Mesothelial cell of epicardium (in vitro differentiated cells): ENCODE measurements around the gene RBM33. TPM values are rescaled to one million over a fixed set of nuclear protein-coding genes. Genes with fewer than 3 reads are reported as not detected.

Experiments
- DNase-seq, 2 experiments: peaks; one replicate each; pipeline ENCODE4 v3.0.0; 2021; ENCODE audit warnings: low spot score in 2 of 2; ENCODE audit not compliant: unreplicated experiment in 2 of 2
- H3K27ac Mint-ChIP-seq: 2 replicates; pipeline ENCODE4 v1.8.0; 2021; ENCODE audit warnings: mixed read lengths
- H3K27me3 Mint-ChIP-seq: 2 replicates; pipeline ENCODE4 v1.8.0; 2021; ENCODE audit warnings: low read depth, mixed read lengths
- H3K36me3 Mint-ChIP-seq: 2 replicates; pipeline ENCODE4 v1.8.0; 2021; ENCODE audit warnings: mixed read lengths
- H3K4me1 Mint-ChIP-seq: 2 replicates; pipeline ENCODE4 v1.8.0; 2021; ENCODE audit warnings: mixed read lengths
- H3K4me3 Mint-ChIP-seq: 2 replicates; pipeline ENCODE4 v1.8.0; 2021; ENCODE audit warnings: mild to moderate bottlenecking, moderate library complexity, mixed read lengths
- H3K9me3 Mint-ChIP-seq: 2 replicates; pipeline ENCODE4 v1.8.0; 2021; ENCODE audit warnings: mixed read lengths
- total RNA-seq: library from RNA; stranded (reverse); gene quantifications from 3 replicates; pipeline ENCODE4 v1.2.1, GENCODE V29; 2021
- TF ChIP-seq, protein P1 (sequence below): fragments of 200-600 bp; sonication (generic); IDR thresholded peaks from one replicate; pipeline ENCODE4 v1.5.0; 2021; ENCODE audit warnings: antibody characterized with exemption; ENCODE audit not compliant: unreplicated experiment

The RBM33 gene
- total RNA-seq, 1 donor from 2014 or later = 83.4 TPM

DNA sequence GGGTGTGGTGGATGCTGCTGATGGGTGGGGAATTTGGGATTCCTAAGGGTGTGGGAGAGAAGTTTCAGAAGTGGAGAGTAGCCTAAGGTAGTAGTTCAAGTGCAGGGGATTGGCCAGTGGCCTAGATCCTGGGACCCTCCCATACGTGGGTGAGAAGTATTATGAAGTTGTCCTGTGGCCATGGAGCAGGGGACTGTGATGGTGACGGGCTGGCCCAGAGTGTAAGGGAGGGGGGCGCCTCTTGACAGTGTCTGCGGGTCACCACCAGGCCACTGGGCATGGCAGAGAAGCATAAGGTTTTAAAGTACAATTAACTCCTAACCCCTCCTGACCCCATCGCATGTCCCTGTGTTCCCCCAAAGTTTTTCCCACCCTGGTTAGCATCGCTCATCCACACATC lies 70.2 kb downstream of the RBM33 start:
- no peak for DNase-seq
- TF ChIP-seq, protein P1, sequence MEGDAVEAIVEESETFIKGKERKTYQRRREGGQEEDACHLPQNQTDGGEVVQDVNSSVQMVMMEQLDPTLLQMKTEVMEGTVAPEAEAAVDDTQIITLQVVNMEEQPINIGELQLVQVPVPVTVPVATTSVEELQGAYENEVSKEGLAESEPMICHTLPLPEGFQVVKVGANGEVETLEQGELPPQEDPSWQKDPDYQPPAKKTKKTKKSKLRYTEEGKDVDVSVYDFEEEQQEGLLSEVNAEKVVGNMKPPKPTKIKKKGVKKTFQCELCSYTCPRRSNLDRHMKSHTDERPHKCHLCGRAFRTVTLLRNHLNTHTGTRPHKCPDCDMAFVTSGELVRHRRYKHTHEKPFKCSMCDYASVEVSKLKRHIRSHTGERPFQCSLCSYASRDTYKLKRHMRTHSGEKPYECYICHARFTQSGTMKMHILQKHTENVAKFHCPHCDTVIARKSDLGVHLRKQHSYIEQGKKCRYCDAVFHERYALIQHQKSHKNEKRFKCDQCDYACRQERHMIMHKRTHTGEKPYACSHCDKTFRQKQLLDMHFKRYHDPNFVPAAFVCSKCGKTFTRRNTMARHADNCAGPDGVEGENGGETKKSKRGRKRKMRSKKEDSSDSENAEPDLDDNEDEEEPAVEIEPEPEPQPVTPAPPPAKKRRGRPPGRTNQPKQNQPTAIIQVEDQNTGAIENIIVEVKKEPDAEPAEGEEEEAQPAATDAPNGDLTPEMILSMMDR = no peak
- Mint-ChIP-seq H3K9me3 (no peaks in the 10 kb centered on the region), H3K27ac (no peak overlapping the region), H3K36me3 (peaks cover 34% of the 10 kb centered on the region), H3K27me3 (no peaks in the 10 kb centered on the region), H3K4me1 (no peaks in the 10 kb centered on the region), H3K4me3 (no peak overlapping the region)

DNA sequence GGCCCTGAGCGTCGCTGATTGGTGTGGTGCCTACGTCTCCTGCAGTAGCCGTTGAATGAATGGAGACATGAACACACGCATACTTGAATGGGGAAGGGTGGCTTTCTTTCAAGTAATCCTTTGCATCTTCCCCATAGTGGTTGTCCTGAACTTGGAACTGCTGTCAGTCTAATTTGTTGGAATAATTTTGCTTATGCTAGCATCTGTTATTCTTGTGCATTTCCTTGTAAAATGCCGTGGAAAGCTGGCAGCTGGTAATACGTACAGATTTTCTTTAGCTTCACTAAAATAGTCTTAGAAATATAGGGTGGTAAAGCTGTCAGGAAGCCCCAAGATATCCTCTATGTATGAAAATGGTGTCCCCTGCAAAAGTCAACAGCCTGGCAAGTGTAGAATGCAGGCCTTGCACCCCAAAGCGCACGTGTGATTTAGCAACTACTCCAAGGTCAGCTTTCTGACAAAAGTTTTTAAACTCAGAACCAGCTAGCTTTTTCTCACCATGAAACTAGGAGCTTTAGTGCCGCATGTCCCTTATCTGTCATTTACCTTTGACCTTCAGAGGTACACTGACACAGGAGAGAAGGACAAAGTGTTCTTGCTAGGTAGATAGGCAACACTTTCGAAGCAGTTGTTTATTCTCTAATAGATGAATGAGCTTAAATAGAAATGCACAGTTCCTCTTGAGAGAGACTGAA lies 70.8 kb downstream of the RBM33 start:
- Mint-ChIP-seq H3K4me3 (no peak overlapping the region), H3K27ac (no peak overlapping the region), H3K4me1 (no peaks in the 10 kb centered on the region), H3K9me3 (no peaks in the 10 kb centered on the region), H3K36me3 (peaks cover 34% of the 10 kb centered on the region), H3K27me3 (no peaks in the 10 kb centered on the region)
- DNase-seq = no peak
- TF ChIP-seq, protein P1 = no peak

DNA sequence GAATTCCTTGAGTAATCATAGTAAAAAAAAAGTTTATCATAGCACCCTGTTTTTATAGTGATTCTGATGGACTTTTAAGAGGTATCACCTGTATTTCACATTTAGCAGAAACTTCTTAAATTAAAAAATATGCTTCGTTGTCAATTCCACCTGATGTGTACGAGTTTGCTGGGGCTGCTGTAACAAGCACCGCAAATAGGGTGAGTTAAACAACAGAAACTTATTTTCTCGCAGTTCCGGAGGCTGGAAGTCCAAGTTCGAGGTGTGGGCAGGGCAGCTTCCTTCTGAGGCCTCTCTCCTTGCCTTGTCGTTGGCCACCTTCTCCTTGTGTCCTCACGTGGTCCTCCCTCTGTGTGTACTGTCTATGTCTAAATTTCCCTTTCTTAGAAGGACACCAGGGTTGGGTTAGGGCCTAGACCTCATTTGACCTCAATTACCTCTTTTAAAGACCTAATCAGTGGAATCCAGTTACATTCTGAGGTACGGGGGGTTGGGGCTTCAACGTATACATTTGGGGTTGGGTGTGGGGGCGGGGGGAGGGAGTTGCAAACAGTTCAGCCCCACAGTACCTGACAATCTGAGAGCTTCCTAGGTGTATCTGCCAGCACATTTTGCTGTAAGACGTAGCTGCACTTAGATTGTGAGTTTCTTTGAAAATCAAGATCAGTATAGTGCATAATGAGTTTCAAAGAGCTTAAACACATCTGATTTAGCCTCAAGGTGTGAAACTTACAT lies 72.7 kb downstream of the RBM33 start:
- Mint-ChIP-seq H3K27ac (no peak overlapping the region), H3K4me3 (no peak overlapping the region), H3K4me1 (no peaks in the 10 kb centered on the region), H3K27me3 (no peaks in the 10 kb centered on the region), H3K36me3 (peaks cover 29% of the 10 kb centered on the region), H3K9me3 (no peaks in the 10 kb centered on the region)
- no peak for DNase-seq
- TF ChIP-seq, protein P1 = no peak

DNA sequence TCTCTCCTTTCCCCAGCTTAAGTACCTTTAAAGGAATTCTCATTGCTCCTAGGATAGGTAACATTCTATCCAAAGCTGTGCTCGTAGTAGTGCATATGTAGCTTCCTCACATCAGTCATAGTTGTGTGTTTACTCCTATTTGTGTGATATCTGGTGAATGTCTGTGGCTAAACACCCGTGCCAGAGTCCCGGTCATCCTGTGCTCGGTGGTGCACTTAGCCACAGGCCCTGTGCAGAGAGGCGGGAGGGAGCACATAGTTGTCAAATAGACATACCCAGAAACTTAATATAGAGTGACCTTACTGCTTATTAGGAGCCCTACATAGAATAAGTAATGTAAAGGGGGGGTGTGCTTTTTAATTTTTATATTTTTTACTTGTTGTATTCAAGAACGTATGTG lies 76.6 kb downstream of the RBM33 start:
- Mint-ChIP-seq H3K27ac (peak overlapping the region; percentile 24), H3K27me3 (no peaks in the 10 kb centered on the region)
- TF ChIP-seq, protein P1 = no peak

DNA sequence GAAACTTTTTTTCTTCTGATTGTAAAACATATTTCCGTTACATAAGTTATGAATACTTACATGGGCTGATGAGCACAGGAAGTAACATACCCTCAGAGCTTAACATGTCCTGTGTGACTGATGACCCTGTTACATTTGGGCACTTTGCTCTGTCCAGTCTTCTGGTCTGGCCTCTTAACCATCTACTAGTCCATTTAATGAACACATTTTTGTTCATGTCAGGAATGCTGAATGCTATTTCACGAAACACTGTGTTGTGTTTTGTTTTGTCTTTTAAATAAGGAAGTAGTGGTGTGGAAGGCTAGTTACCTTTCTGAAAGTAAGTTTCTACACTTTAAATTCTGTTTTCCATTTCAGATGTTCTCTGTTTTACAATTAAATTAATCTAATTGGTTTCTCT lies 77.7 kb downstream of the RBM33 start:
- Mint-ChIP-seq H3K27ac (peak overlapping the region; percentile 41), H3K4me3 (no peak overlapping the region), H3K36me3 (peaks cover 11% of the 10 kb centered on the region), H3K4me1 (no peaks in the 10 kb centered on the region), H3K9me3 (no peaks in the 10 kb centered on the region), H3K27me3 (no peaks in the 10 kb centered on the region)
- TF ChIP-seq, protein P1 = no peak
- no peak for DNase-seq

More for the DNA sequence above, 76.6 kb downstream of the RBM33 start:
- DNase-seq = no peak
- Mint-ChIP-seq H3K9me3 (no peaks in the 10 kb centered on the region), H3K36me3 (peaks cover 17% of the 10 kb centered on the region), H3K4me1 (no peaks in the 10 kb centered on the region), H3K4me3 (no peak overlapping the region)
